Measurements from ENCODE around the gene DNAJC18. TPM values are rescaled to one million over a fixed set of nuclear protein-coding genes. Genes with fewer than 3 reads are reported as not detected.

Gene DNAJC18
- total and polyA plus RNA-seq, 2 of the 8 experiments (the other 6 are each of a cell fraction or from before 2014, with no cell fraction given) = 7.8 to 29.2 TPM

DNA sequence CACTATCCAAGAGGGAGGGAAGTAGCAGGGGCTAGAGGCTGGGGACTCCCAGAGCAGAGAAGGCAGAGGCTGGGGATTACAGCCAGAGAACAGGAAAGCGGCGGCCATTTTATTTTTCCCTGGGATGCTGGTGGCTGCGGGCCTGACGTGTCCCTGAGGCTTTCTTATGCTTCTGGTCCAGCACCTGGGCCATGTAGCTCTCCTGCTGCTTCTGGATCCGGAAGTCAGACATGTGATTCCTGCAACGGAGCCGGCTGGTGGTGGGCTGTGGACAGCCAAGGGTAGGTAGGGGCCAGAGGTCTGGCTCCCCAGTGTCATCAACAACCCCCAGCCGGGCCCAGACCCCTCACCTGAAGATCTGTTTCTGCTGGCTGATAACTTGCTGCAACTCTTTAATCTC, 42.6 kb downstream of the DNAJC18 start:
- Histone ChIP-seq H3K56ac (replicated peaks; ENCODE audit: insufficient read length, low read depth, low read length) (no peak overlapping the region), H2BK12ac (ENCODE audit: low read depth, low read length) (no peak overlapping the region), H3K14ac (ENCODE audit: insufficient read length) (no peak overlapping the region), H4K8ac (ENCODE audit: extremely low read depth, insufficient read depth, low read length) (no peak overlapping the region), H3K18ac (ENCODE audit: extremely low read depth, low read length) (no peak overlapping the region; the same call in 1 of the 2 replicates), H3K4ac (replicated peaks; ENCODE audit: insufficient read length, low read depth, low read length) (no peak overlapping the region), H2BK20ac (ENCODE audit: low read length) (no peak overlapping the region), H3K36me3 (ENCODE audit: control insufficient read depth in 2 of 4, insufficient read depth in 4 of 4, low read length in 3 of 4) (peaks cover 0 to 6% (median 3%) of the 10 kb centered on the region in 4 experiments; a peak in 2 of 8 replicates), H4K20me1 (replicated peaks in 1 of 2; ENCODE audit: control insufficient read depth in 1 of 2, insufficient read depth in 2 of 2, low read length in 2 of 2) (peaks cover 0 to 3% of the 10 kb centered on the region in 2 experiments), H2BK15ac (ENCODE audit: low read length) (no peak overlapping the region), H3K27me3 (replicated peaks in 1 of 4; ENCODE audit: control insufficient read depth in 3 of 4, extremely low read depth in 1 of 4, insufficient read depth in 3 of 4, low read length in 3 of 4) (peaks cover 14 to 34% (median 28%) of the 10 kb centered on the region in 4 experiments; a peak in 6 of 7 replicates), H3K9me3 (ENCODE audit: insufficient read depth in 2 of 2, low read depth in 1 of 2, low read length in 1 of 2) (no peaks in the 10 kb centered on the region), H3K23ac (ENCODE audit: insufficient read length) (no peak overlapping the region), H3K27ac (ENCODE audit: low read depth, low read length) (no peak overlapping the region), H3K4me1 (replicated peaks in 1 of 4; ENCODE audit: control insufficient read depth in 3 of 4, insufficient read depth in 4 of 4, low read length in 3 of 4) (peaks cover 0 to 26% (median 14%) of the 10 kb centered on the region in 4 experiments; a peak in 6 of 7 replicates), H3K23me2 (ENCODE audit: low read depth, low read length) (peaks cover 27% of the 10 kb centered on the region; the same call in 1 of the 2 replicates), H4K5ac (ENCODE audit: insufficient read length, low read depth, low read length) (no peak overlapping the region), H3K79me2 (ENCODE audit: control insufficient read depth in 1 of 2, insufficient read depth in 2 of 2, low read length in 2 of 2) (no peaks in the 10 kb centered on the region), H4K91ac (replicated peaks; ENCODE audit: insufficient read length, low read length) (no peak overlapping the region), H2BK120ac (replicated peaks; ENCODE audit: low read depth, low read length) (no peak overlapping the region), H2AFZ (ENCODE audit: low read length) (no peak overlapping the region), H2AK5ac (ENCODE audit: low read depth, low read length) (no peak overlapping the region), H3K9ac (replicated peaks in 1 of 4; ENCODE audit: extremely low read depth in 1 of 4, low read depth in 3 of 4, low read length in 3 of 4) (no peak overlapping the region), H3K4me2 (ENCODE audit: insufficient read depth in 1 of 2, low read depth in 2 of 2, low read length in 2 of 2) (no peak overlapping the region), H2BK5ac (ENCODE audit: low read depth, low read length) (no peak overlapping the region), H3K79me1 (ENCODE audit: low read depth, low read length) (no peaks in the 10 kb centered on the region), H3K4me3 (ENCODE audit: extremely low read depth in 1 of 4, insufficient read depth in 2 of 4, low read depth in 3 of 4, low read length in 4 of 4) (no peak overlapping the region)
- 89% methylated on average over 8 of the region's 8 CpGs; no CpG with 5 or more reads in 1 of the 2 experiments for WGBS, 2 experiments (ENCODE audit: extremely low coverage in 1 of 2, insufficient coverage in 1 of 2, insufficient read length in 1 of 2, insufficient replicate concordance in 2 of 2, low coverage in 1 of 2, low lambda C conversion rate in 2 of 2, missing lambda C conversion rate in 1 of 2)
- TF ChIP-seq YY1 (IDR thresholded peaks at IDR 0.05; ENCODE audit: low read depth, low read length) (peak; percentile 86), CBX8 (IDR thresholded peaks at IDR 0.05; ENCODE audit: borderline replicate concordance, low read depth, low read length) (no peak), MAFK (IDR thresholded peaks at IDR 0.05; ENCODE audit: low read depth, low read length) (no peak)
- no peak for DNase-seq (ENCODE audit: low read depth in 1 of 2, low spot score in 2 of 2)
- FAIRE-seq = no peak
- CTCF ChIA-PET (ENCODE audit: partially characterized antibody) = interaction anchor here (0.8 to 1.5 kb wide), 5 partner anchors 10 to 397 kb away, joined by 3 to 5 read pairs (median 3); partner anchors contain the start of gene MATR3
- POLR2A ChIA-PET (ENCODE audit: partially characterized antibody) = interaction anchor here (1.6 to 3.9 kb wide), 6 partner anchors 14 to 120 kb away, joined by 5 to 14 read pairs (median 8); partner anchors contain the start of genes MATR3 and PAIP2
